Osteocyte (in vitro differentiated cells): ENCODE results near the gene PCLO. TPM values are rescaled to one million over a fixed set of nuclear protein-coding genes. Genes with fewer than 3 reads are reported as not detected.

ENCODE experiments used
- DNase-seq: peaks from one replicate; pipeline ENCODE4 v3.0.0; 2021; ENCODE audit warnings: mixed read lengths; ENCODE audit not compliant: unreplicated experiment; ENCODE audit errors: extremely low spot score
- H3K27ac Mint-ChIP-seq: one replicate; pipeline ENCODE4 v1.8.0; 2021; ENCODE audit warnings: mild to moderate bottlenecking, mixed read lengths; ENCODE audit not compliant: unreplicated experiment
- H3K27me3 Mint-ChIP-seq: one replicate; pipeline ENCODE4 v1.8.0; 2021; ENCODE audit warnings: mixed read lengths; ENCODE audit not compliant: unreplicated experiment
- H3K36me3 Mint-ChIP-seq: one replicate; pipeline ENCODE4 v1.8.0; 2021; ENCODE audit warnings: mixed read lengths; ENCODE audit not compliant: unreplicated experiment
- H3K4me1 Mint-ChIP-seq: one replicate; pipeline ENCODE4 v1.8.0; 2021; ENCODE audit warnings: mixed read lengths; ENCODE audit not compliant: unreplicated experiment
- H3K4me3 Mint-ChIP-seq: one replicate; pipeline ENCODE4 v1.8.0; 2021; ENCODE audit warnings: mild to moderate bottlenecking, moderate library complexity, mixed read lengths; ENCODE audit not compliant: unreplicated experiment
- H3K9me3 Mint-ChIP-seq: one replicate; pipeline ENCODE4 v1.8.0; 2021; ENCODE audit warnings: mixed read lengths; ENCODE audit not compliant: unreplicated experiment
- CTCF ChIP-seq: fragments of 200-600 bp; sonication (generic); IDR thresholded peaks from 2 replicates; pipeline ENCODE4 v1.5.0; 2021; ENCODE audit warnings: antibody characterized with exemption, mild to moderate bottlenecking, moderate library complexity
- total RNA-seq: library from RNA; stranded (reverse); gene quantifications from 2 replicates; pipeline ENCODE4 v1.2.1, GENCODE V29; 2021

PCLO gene
- total RNA-seq, 1 donor from 2014 or later, result 1.4 TPM

DNA sequence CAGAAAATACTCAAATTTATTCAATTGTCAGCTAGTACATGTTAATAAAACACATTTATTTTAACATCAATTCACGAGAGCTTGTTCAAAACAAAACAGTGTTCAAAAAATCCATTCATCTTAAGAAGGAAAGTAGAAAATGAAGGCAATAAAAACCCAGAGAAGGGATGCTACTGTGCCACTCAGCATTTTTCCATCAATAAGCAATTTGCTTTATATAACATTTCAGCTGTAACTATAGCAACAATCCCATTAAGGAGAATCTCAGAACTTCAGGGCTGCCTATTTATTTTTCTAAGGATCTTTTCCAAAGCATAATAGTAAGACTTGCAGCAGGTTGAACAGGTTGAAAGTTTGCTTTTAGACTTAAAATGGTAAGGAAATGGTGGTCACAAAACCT, 190.5 kb downstream of the PCLO start:
- Mint-ChIP-seq H3K27me3 (no peaks in the 10 kb centered on the region), H3K27ac (no peak overlapping the region), H3K4me1 (no peaks in the 10 kb centered on the region), H3K4me3 (no peak overlapping the region), H3K36me3 (no peaks in the 10 kb centered on the region), H3K9me3 (no peaks in the 10 kb centered on the region)
- TF ChIP-seq CTCF, result no peak
- DNase-seq, result no peak

GRCh38 chr7:82965088-82966036, 197.3 kb downstream of the PCLO start:
- Mint-ChIP-seq H3K27me3 (peaks cover 9% of the 10 kb centered on the region), H3K4me1 (no peaks in the 10 kb centered on the region), H3K4me3 (no peak overlapping the region), H3K9me3 (no peaks in the 10 kb centered on the region), H3K27ac (no peak overlapping the region), H3K36me3 (no peaks in the 10 kb centered on the region)
- DNase-seq, result no peak
- no peak for TF ChIP-seq CTCF

- no peak overlapping the region for H3K4me3 Mint-ChIP-seq
- no peak overlapping the region for H3K27ac Mint-ChIP-seq
- peaks cover 9% of the 10 kb centered on the region for H3K27me3 Mint-ChIP-seq
- TF ChIP-seq CTCF, result no peak
- no peaks in the 10 kb centered on the region for H3K36me3 Mint-ChIP-seq
- DNase-seq, result no peak
- no peaks in the 10 kb centered on the region for H3K4me1 Mint-ChIP-seq
- no peaks in the 10 kb centered on the region for H3K9me3 Mint-ChIP-seq
These were observed 198.4 kb downstream of the PCLO start for GRCh38 chr7:82964150-82964882.

DNA sequence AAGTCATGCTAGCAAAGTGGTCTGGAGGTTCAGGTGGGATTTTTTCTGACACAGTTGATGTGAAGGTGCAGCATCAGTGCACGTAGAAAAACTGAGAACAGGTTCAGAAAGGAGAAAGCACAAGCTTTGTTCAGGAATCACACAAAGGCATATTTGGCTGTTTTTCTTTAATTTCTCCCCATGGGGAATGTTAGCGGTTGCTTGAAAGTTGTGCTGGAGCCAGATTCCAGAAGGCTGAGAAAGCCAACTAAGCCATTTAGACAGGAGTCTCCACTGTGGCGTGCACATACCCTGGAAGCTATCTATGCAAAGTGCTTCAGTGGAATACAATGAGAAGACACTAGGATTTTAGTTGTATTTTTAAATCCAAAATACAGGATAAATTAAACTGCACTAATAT, 201.4 kb downstream of the PCLO start:
- Mint-ChIP-seq H3K27ac (no peak overlapping the region), H3K9me3 (no peaks in the 10 kb centered on the region), H3K4me3 (no peak overlapping the region), H3K36me3 (no peaks in the 10 kb centered on the region), H3K27me3 (peaks cover 9% of the 10 kb centered on the region), H3K4me1 (no peaks in the 10 kb centered on the region)
- TF ChIP-seq CTCF, result no peak
- DNase-seq, result no peak

- no peaks in the 10 kb centered on the region for H3K36me3 Mint-ChIP-seq
- TF ChIP-seq CTCF, result no peak
- H3K9me3 Mint-ChIP-seq, result no peaks in the 10 kb centered on the region
- peaks cover 4% of the 10 kb centered on the region for H3K27me3 Mint-ChIP-seq
- no peak overlapping the region for H3K27ac Mint-ChIP-seq
- no peaks in the 10 kb centered on the region for H3K4me1 Mint-ChIP-seq
- no peak overlapping the region for H3K4me3 Mint-ChIP-seq
- DNase-seq, result no peak
These were observed 203.2 kb downstream of the PCLO start for GRCh38 chr7:82959528-82959927.
